ENCODE results near the gene SHOC2.
"Not testable (repeated sequence)": the region's sequence is repeated elsewhere in the genome, so short reads cannot be mapped to it uniquely, and the experiment has no call there.

The SHOC2 gene

GRCh38 chr10:110901954-110902819 lies 17.2 kb upstream of the SHOC2 start:
- DNase-seq, result peak; percentile 59

GRCh38 chr10:110903280-110904278 lies 15.8 kb upstream of the SHOC2 start:
- no peak for DNase-seq

- DNase-seq, result no peak
These were observed 9.3 kb upstream of the SHOC2 start for GRCh38 chr10:110910138-110910537.

- DNase-seq, result no peak
These were observed 7.0 kb upstream of the SHOC2 start for GRCh38 chr10:110912374-110912773.

GRCh38 chr10:110914431-110914830 lies 5.0 kb upstream of the SHOC2 start:
- no peak for DNase-seq

- no peak for DNase-seq
These were observed 4.4 kb upstream of the SHOC2 start for GRCh38 chr10:110915035-110915434.

- DNase-seq, result not testable (repeated sequence)
These were observed 3.8 kb upstream of the SHOC2 start for GRCh38 chr10:110915600-110915999.

GRCh38 chr10:110916554-110917346 lies 2.7 kb upstream of the SHOC2 start:
- no peak for DNase-seq

GRCh38 chr10:110918269-110918642 lies 1.1 kb upstream of the SHOC2 start:
- DNase-seq, result peak; percentile 86

- DNase-seq, result no peak
These were observed 608 bp upstream of the SHOC2 start, which contains the start of gene BBIP1 for GRCh38 chr10:110918643-110919348. Gene BBIP1 (minus strand): TSS chr10:110919180. CDS start chr10:110918157, 1,023 bp downstream.

- peak; percentile 29 for DNase-seq
These were observed 822 bp downstream of the SHOC2 start for GRCh38 chr10:110919971-110920881.

- no peak for DNase-seq
These were observed 4.6 kb downstream of the SHOC2 start for GRCh38 chr10:110923856-110924493.

- no peak for DNase-seq
These were observed 8.1 kb downstream of the SHOC2 start for GRCh38 chr10:110927461-110927860.

GRCh38 chr10:110931769-110932381 lies 12.5 kb downstream of the SHOC2 start:
- no peak for DNase-seq

- no peak for DNase-seq
These were observed 13.2 kb downstream of the SHOC2 start for GRCh38 chr10:110932505-110933180.

- no peak for DNase-seq
These were observed 17.4 kb downstream of the SHOC2 start for GRCh38 chr10:110936757-110937156.

- no peak for DNase-seq
These were observed 20.0 kb downstream of the SHOC2 start for GRCh38 chr10:110939419-110939818.

- no peak for DNase-seq
These were observed 25.5 kb downstream of the SHOC2 start for GRCh38 chr10:110944792-110945396.

GRCh38 chr10:110946496-110946895 lies 27.1 kb downstream of the SHOC2 start:
- no peak for DNase-seq
